ENCODE data around the gene COG7. TPM values are rescaled to one million over a fixed set of nuclear protein-coding genes. Genes with fewer than 3 reads are reported as not detected.
A peak's percentile ranks its signal among the peaks of the same experiment; 100 is the strongest.
"Not testable (repeated sequence)": the region's sequence is repeated elsewhere in the genome, so short reads cannot be mapped to it uniquely, and the experiment has no call there.

COG7 gene
- total RNA-seq, 1 experiment from 2014 or later = 11.2 TPM

DNA sequence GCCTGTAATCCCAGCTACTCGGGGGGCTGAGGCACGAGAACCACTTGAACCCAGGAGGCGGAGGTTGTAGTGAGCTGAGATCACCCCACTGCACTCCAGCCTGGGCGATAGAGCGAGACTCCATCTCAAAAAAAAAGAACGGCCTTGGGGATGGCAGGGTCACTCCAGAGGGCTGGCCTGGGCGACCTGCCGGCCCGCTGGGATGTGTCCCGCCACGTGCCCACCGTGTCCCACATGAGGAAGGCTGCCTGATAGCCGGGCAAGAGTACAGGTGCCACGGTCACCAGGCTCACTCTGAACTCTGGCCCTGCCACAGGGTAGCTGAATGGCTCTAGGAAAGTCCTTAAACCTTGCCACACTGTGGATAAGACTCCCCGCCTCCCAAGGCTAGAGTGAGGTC lies 67.5 kb downstream of the COG7 start:
- no peak for DNase-seq (ENCODE audit: low read depth)

DNA sequence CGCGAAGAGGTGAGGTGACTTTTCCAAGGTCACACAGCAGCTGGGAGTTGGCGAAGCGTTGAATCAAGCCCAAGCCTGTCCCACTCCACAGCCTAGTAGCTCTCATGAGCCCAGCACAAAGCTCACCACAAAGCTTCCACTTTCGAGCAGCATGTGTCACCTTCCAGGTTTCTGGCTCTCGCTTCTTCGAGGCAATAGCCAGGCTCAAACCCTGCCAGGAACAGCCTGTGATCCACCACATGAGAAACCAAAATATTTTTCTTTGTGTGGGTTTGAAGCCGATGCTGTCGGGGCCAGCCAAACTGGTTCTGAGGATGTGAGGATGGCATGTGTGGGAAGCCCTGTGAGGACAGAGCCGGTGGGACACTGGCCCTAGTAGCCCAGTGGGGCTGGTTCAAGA lies 68.1 kb downstream of the COG7 start:
- no peak for DNase-seq (ENCODE audit: low read depth)

DNA sequence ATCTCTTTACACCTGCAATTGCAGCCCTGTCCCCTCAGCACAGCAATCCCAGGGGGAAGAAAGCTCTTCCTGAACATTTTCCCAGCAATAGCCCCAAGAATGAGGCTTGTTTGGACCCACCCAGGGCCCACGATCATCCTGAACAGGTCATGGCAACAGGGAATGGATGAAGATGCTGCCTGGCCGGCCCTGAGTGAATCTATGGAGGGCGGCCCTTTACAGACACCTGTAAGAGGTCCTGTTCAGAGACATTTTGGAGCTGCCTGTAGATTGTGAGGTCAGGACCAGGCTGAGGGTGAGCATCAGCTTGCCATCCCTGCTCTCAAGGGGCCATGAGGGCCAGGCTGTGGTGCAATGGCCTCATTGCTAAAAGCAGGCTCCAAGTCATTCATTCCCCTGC lies 69.1 kb downstream of the COG7 start:
- DNase-seq (ENCODE audit: low read depth) = no peak

DNA sequence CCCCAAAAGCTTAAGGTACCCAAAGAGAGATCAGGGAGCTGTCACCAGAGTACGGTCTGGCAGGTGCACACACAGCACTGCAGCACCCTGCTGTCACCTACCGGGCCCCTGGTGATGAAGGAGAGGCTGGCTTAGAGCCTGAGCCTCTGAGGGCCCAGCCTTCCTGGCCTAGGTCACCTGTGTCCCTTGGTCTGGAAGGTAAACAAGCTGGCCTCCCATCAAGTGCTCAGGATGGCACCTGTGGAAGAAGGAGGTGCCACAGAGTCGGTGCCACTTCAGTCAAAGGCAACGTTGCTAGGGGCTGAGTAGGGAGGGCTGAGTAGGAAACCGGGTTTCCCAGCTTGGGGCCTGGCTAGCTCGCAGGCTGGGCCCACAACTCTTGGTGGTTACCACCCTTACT lies 70.7 kb downstream of the COG7 start:
- no peak for DNase-seq (ENCODE audit: low read depth)

DNA sequence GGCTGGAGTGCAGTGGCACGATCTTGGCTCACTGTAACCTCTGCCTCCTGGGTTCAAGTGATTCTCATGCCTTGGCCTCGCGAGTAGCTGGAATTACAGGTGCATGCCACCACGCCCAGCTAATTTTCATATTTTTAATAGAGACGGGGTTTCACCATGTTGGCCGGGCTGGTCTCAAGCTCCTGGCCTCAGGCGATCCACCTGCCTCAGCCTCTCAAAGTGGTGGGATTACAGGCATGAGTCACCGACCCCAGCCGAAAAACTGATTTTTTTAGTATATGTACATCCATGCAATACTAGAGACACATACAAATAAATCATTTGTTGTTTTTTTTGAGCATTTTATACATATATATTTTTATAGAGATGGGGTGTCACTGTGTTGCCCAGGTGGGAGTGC lies 71.3 kb downstream of the COG7 start:
- not testable (repeated sequence) for DNase-seq (ENCODE audit: low read depth)

DNA sequence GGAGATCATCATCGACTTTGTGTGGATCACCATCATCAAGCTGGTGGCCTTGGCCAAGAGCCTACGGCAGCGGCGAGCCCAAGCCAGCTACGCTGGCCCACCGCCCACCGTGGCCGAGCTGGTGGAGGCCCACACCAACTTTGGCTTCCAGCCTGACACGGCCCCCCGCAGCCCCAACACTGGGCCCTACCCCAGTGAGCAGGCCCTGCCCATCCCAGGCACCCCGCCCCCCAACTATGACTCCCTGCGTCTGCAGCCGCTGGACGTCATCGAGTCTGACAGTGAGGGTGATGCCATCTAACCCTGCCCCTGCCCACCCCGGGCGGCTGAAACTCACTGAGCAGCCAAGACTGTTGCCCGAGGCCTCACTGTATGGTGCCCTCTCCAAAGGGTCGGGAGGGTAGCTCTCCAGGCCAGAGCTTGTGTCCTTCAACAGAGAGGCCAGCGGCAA lies 72.5 kb downstream of the COG7 start:
- no peak for DNase-seq (ENCODE audit: low read depth)

DNA sequence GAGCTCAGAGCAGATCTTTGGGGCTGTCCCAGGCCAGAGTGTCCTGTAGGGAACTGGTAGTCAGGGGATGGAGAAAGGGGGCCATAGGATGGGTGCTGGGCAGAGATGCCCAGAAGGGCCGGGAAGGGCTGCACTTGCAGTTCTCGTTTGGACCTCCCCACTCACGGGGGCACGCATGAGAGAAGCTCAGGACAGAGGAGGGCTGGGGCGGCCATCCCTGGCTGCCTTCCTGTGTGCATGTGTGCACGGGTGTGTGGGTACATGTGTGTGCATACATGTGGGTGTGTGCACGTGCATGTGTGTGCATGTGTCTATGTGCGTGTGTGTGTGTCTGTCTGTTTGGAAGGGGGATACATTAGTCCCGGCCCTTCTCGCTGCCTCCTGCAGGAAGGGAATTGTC lies 73.3 kb downstream of the COG7 start:
- no peak for DNase-seq (ENCODE audit: low read depth)

DNA sequence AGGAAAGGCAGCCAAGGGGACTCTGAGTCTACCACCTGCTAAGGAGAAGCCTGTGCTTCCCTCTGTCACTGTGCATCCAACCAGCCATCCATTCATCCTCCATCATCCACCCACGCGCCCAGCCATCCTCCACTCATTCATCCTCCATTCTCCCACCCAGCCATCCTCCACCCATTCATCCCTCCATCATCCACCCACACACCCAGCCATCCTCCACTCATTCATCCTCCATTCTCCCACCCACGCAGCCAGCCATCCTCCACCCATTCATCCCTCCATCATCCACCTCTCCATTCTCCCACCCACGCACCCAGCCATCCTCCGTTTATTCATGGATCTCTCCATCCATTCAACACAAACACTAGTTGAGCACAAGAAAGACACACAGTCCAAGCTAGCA lies 74.1 kb downstream of the COG7 start:
- no peak for DNase-seq (ENCODE audit: low read depth)

DNA sequence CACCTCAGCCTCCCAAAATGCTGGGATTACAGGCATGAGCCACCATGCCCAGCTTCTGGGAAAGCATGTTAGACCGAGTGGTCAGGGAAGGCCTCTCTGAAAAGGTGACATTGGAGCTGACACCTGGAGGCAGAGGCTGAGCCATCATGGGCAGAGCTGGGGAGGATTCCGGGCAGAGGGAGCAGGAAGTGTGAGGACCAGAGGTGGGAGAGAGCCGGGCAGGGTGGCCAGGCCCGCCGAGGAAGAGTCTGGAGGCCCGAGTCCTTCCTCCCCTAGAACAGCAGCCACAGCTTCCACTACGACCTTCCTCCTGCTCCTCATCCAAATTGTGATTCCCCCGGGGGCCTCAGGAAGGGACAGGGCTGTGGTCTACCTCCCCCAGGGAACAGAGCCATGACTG lies 74.7 kb downstream of the COG7 start:
- DNase-seq (ENCODE audit: low read depth) = no peak

DNA sequence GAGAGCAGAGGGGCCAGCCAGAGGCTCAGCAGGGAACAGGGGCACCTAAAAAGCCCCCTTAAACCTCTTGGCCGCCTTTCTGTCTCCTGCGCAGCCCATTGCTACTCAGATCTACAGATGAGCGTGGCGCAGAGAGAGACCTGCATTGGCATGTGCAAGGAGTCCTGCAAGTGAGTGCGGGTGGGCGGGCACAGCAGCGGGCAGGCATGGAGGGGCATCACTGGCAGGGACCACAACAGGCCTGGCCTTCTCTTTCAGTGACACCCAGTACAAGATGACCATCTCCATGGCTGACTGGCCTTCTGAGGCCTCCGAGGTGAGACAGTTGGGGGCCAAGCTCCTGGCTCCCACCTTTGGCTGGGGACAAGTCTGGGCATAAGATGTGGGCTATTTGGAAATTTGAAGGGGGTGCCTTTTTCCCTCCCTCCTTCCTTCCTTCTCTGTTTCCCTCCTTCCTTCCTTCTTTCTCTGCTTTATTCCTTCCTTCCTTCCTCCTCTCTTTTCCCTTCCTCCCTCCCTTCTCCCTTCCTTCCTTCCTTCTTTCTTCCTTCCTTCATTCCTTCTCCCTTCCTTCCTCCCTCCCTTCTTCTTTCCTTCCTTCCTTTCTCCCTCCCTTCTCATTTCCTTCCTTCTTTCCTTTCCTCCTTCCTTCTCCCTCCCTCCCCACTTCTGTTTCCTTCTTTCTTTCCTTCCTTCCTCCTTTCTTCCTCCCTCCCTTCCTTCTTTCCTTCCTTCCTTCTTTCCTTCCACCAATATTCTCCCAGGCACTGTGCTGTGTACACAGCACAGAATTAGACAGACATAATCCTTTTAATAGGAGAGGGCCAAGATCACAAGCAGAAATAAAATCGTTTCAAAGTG lies 75.7 kb downstream of the COG7 start:
- DNase-seq (ENCODE audit: low read depth) = no peak

DNA sequence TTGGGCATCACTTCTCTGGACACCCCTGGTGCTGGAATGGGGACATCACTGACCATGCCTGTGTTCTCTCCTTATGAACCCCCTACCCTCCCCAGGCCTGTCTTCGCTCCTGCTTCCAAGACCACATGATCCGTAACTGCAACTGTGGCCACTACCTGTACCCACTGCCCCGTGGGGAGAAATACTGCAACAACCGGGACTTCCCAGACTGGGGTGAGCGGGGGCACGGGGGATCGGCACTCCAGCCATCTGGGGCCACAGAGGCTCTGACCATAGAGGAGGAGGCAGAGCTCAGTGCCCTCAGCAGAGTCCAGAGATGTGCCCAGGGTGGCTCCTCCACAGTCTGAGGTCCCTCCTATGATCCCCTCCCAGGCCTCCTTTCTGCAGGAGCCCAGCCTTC lies 77.3 kb downstream of the COG7 start:
- DNase-seq (ENCODE audit: low read depth) = no peak

DNA sequence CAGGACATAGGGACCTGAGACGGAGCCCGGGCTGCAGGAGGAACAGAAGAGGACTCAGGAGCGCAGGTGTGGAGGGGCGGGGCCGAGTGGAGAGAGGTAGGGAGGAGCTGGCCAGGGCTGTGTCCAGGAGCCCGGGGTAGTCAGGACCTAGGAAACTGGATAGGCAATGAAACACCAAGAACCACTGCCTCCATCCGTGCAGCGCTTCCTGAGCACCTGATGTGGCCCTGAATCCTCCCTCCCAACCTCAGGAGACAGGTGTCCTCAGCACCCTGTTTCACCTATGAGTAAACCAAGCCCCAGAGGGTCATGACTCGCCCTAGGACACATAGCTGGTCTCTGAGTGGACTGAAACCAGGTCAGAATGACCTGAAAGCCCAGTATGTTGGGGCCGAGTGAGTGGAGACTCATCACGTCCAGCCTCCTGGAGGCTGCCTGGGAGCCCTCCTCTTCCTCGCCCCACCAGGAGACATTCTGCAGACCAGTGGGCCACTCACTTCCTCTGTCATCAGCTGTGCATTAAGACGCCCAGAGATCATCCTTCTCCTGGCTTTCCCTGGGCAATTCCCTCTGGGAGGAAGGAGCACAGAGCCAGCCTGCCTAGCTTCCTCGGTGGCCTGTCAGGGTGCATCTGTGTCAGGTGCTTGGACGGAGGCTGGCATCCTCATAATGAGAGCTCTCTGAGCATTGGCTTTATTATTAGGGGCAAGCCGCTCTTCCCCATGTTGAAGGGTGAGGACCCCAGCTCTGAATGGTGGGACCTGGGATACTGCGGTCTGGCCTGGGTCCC lies 78.1 kb downstream of the COG7 start:
- no peak for DNase-seq (ENCODE audit: low read depth)

DNA sequence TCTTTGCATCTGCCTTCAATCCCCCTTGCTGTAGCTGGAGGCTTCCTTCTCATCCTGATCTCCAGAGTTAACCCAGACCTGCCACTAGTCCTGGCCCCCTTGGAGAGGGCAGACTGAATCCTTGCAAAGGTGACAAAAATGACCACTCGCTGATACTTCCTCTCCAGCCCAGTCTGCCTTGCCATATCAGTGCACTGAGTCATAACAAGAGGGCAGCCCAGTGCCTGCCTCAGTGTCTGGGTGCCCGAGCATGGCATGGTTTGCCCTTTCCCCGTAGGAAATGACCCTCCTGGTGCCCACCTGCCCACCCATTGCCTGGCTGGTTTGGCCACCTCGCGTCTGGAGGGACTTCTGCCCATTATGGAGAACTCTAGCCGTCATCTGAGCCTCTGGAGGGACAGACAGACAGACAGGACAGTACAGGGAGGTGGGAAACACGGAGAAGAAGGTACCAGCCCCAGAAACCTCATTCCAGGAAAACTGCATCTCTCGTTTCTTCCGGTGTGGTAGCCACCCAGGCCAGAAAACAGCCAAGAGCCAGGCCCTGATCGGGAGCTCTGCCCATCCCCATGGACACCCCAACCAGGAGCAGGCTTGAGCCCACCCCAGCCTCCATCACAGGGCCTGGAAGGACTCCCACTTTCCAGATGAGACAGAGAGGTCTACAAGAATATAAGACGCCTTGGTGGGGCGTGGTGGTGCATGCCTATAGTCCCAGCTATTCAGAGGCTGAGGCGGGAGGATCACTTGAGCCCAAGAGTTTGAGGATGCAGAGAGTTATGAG lies 79.4 kb downstream of the COG7 start:
- no peak for DNase-seq (ENCODE audit: low read depth)

DNA sequence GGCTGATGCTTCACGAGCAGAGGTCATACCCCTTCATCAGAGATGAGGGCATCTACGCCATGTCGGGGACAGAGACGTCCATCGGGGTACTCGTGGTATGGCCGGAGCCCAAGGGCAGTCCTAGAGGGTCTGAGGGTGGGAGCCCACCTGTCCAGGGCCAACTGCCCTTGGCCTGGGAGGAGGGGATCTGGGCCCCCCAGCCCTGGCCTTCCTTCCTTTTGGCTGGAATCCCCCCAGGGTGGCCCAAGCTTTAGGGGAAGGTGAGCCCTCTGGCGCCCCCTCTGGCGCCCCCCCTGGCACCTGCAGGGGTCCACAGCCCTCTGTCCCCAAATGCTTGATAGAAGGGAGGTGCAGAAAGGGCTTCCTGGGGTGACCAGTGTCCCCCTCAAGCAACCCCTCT lies 81.6 kb downstream of the COG7 start:
- DNase-seq (ENCODE audit: low read depth) = no peak

DNA sequence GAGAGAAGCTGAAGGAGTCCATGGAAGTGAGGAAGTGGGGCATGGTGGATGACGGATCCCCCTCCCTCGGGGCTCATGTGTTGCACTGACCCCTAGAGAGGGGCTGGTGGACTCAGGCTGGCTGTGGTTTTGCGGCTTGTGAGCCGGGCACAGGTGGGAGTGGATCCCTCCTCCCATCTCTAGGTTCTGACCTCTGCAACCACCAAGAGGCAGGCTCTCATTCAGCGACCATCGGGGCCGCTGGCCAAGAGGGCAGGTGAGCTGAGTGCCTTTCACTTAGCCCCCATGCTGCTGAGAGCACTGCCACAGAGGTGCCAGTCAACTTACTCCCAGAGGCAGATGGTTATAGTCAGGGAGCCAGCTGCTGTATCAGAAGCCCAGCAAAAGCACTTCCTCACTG lies 83.6 kb downstream of the COG7 start:
- no peak for DNase-seq (ENCODE audit: low read depth)

DNA sequence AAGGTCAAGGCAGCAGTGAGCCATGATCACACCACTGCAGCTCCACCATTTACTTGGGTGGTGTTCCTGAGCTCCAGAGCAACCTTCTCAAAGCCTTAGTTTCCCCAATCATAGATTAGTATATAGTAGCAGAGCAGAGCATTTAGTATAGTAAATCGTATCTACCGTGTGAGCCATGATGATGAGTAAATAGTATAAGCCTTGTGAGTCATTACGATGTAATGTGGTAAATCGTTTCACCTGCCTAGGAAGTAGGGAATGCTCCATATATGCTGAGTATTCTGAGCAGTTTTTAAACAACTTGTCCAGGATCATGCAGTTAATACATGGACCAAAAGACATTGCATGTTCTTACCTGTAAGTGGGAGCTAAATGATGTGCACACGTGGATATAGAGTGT lies 84.5 kb downstream of the COG7 start:
- no peak for DNase-seq (ENCODE audit: low read depth)

DNA sequence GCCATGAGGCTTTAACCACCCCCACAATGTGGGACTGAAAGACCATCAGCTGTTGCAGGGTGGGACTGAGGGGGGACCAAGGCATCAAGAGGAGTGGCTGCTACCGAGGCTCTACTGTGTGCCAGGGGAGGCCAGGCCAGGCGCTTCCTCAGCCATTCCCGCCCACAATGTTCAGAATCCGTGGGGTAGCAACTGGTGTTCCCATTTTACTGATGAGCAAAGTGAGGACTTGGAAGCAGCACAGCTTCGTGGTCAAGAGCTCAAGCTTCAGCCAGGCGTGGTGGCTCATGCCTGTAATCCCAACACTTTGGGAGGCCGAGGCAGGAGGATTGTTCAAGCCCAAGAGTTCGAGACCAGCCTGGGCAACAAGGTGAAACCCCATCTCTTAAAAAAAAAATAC lies 85.0 kb downstream of the COG7 start:
- DNase-seq (ENCODE audit: low read depth) = no peak

DNA sequence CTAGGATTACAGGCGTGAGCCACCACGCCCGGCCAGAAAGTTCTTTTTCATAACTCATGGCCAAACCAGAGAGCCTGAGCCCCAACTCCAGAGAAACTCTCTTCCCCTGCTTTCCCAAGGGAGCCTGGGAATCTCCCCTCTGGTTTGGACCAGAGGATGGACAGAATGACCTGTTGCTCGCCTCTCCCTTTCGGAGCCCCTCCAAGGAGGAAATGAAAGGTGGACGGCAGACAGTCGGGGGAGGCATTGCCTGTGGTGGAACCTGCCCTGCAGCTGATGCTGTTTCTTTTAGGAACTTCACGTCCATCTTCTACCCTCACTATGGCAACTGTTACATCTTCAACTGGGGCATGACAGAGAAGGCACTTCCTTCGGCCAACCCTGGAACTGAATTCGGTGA lies 85.4 kb downstream of the COG7 start:
- no peak for DNase-seq (ENCODE audit: low read depth)

DNA sequence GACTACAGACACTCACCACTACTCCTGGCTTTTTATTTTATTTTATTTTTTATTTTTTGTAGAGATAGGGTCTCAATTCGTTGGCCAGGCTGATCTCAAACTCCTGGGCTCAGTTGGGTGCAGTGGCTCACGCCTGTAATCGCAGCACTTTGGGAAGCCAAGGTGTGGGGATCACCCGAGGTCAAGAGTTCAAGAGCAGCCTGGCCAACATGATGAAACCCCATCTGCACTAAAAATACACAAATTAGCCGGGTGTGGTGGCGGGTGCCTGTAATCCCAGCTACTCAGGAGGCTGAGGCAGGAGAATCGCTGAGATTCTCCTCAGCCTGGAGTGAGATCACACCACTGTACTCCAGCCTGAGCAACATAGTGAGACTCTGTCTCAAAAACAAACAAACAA lies 86.6 kb downstream of the COG7 start:
- not testable (repeated sequence) for DNase-seq (ENCODE audit: low read depth)

DNA sequence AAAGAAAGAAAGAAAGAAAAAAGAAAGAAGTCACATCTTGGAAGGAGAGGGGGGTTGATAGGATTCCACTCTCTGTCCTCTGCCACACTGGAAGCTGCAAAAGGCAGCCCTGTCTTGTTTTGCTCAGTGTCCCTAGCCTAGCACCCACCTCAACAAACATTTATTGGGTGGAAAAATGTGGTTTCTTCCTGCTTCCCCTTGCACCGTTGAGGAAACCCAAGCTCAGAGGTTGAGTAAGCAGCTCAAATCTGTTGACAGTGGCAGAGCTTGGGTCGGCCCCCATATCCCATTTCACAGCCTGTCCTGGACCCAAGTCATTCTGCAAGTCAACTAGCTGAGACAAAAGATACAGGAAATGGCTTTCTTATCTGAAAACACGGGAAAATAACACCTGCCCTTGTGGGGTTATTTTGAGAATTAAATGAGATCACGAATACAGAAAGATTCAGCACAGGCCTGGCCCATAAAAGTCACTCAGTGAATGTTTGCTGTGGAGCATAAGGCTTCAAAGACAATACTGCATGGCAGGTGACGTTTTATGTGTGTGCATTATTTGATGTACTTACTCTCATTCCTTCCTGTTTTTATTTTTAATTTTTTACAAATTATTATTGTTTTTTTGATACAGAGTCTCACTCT lies 87.3 kb downstream of the COG7 start:
- no peak for DNase-seq (ENCODE audit: low read depth)

DNA sequence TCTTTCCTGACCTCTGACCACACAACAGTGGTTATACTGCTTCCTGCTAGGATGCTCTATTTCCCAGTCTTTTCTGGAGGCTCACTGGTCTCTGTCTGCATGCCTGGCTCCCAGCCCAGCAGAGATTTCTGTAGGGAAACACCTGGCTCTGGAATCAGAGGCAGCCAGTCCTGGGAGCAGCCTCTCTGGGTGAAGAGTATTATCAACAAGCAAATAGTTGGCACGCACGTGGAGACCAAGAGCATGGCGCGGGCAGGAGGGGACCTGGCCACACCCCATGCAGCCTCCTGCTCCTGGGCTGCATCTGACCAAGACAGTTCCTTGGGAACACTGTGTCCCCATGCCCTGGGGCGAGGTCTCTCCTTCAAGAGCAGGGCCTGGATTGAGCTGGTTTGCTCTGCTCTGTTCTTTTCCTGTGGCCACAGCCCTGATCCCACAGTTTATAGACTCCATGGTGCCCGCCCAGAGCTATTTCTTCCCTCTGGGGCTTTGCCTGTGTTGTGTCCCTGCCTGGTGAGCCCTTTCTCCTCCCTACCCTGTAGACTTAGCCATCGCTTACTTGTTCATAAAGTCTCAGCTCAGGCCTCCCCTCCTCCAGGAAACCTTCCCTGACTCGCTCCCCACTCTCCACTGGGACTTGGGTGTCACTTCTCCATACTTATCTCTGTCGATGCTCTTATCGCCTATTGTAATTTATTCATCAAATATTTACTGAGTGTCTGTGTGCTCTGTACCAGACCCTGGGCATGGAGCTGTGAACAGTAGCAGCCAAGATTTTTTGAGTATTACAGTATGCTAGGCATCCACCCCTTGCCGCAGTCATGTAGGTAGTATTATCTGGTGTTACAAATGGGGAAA lies 90.3 kb downstream of the COG7 start:
- DNase-seq (ENCODE audit: low read depth) = peak; percentile 5
